ENCODE results near the gene NFE2L3. TPM values are rescaled to one million over a fixed set of nuclear protein-coding genes. Genes with fewer than 3 reads are reported as not detected.
"Not testable (repeated sequence)": the region's sequence is repeated elsewhere in the genome, so short reads cannot be mapped to it uniquely, and the experiment has no call there.

NFE2L3 gene
- total RNA-seq, 1 donor from 2014 or later: 0.57 TPM

GRCh38 chr7:26145238-26145637 lies 6.8 kb upstream of the NFE2L3 start:
- intact Hi-C loops (cut with DNase I): no loop called here

GRCh38 chr7:26147030-26147429 lies 5.0 kb upstream of the NFE2L3 start:
- DNase-seq (ENCODE audit: low spot score): no peak
- intact Hi-C loops (cut with DNase I): no loop called here

More at GRCh38 chr7:26145238-26145637, 6.8 kb upstream of the NFE2L3 start:
- DNase-seq (ENCODE audit: low spot score): no peak

- intact Hi-C loops (cut with DNase I); DNase-seq (ENCODE audit: low spot score): not testable (repeated sequence)
Measured at GRCh38 chr7:26147646-26148306, 4.2 kb upstream of the NFE2L3 start.

GRCh38 chr7:26148307-26148700 lies 3.7 kb upstream of the NFE2L3 start:
- DNase-seq (ENCODE audit: low spot score); intact Hi-C loops (cut with DNase I): not testable (repeated sequence)

DNA sequence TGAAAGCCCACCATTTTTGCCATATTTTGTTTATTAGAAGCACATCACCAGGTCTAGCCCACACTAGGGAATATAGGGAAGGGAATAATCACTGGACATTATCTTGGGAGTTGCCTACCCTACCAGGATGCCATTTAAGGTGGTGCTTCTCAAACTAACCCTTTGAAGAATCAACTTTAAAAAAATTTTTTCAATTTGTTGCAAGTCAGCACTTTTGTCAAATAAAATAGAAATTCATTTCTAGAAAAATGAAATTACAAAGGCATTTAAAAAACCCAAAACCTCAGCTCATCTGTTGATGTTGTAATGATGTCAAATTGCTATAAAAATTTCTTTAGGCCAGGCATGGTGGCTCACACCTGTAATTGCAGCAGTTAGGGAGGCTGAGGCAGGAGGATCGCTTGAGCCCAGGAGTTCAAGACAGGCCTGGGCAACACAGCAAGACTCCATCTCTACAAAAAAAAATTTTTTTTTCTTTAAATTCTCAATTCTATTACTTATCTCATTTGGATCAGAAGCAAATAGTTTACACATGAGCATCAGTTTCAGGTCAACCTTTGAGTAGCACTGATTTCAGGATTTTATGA lies 2.5 kb upstream of the NFE2L3 start:
- intact Hi-C loops (cut with DNase I): no loop called here
- DNase-seq (ENCODE audit: low spot score): no peak

- intact Hi-C loops (cut with DNase I): no loop called here
- DNase-seq (ENCODE audit: low spot score): no peak
Measured at GRCh38 chr7:26151096-26151495, 902 bp upstream of the NFE2L3 start.

- no peak for DNase-seq (ENCODE audit: low spot score)
- intact Hi-C loops (cut with DNase I): no loop called here
Measured at GRCh38 chr7:26151650-26151952, 397 bp upstream of the NFE2L3 start.

GRCh38 chr7:26152782-26153240 lies 813 bp downstream of the NFE2L3 start:
- DNase-seq (ENCODE audit: low spot score); intact Hi-C loops (cut with DNase I): not testable (repeated sequence)

DNA sequence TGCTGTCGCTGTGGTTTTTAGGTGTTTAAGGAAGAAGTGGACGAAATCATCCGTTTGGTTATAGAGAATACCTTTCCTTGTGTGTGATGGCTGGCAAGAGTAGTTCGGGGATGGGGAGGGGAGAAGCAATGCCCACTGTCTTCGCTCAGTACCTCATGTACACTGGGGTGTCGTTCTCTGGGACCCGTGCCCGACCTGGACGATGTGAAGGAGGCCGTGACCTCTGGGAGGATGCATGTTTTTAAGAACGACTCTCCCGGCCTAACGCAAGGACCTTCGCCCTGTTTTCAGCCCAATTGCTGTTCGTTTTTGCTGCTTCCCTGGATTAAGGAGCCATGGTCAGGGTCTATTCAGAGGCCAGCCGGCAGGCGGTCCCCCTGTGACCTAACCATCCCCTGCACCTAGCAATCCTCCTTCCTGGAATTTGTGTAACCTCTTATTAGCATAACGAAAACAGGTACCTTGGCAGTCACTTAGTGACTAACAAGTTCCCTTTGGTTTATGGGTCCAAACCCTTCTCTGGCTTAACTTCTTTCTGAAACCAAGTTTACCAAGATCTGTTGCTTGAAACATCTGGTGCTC lies 1.3 kb downstream of the NFE2L3 start:
- intact Hi-C loops (cut with DNase I): no loop called here
- no peak for DNase-seq (ENCODE audit: low spot score)

DNA sequence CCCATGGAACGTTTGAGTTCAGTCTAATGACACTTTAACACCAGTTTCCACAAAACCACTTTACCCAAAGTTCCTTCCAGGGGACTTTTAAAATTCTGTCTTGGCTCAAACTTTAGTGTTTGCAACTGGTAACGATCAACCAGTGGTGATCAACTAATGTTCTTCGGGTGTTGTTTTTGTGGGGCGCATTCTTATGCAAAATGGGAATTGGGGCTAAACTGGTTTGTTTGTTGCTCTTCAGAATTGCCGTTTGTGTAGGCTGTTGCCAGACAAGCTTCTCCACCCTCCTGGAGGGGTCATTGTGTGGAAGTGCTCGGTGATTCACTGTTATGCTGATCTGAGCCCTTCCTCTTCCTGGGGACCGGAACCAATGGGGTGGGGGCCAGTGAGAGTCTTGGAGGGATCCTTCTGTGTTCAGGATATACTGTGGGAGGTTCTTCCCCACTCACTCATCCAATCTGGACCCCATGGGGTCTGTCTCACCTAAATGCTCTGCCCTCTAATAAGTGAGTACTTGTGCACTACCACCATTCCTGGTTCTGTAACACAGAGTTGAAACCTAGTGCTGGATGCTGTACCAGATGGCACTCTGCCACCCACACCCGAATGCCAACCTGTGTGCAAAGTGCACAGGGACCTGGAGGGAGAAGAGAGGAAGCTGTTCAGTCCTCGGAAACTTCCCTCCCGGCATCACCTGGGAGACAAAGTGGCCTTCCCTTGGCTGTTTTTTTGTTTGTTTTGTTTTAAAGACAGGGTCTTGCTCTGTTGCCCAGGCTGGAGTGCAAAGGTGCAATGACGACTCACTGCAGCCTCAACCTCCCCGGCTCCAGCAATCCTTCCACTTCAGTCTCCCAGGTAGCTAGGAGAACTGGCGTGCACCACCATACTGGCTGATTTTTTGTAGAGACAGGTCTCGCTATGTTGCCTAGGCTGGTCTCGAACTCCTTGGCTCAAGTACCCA lies 2.1 kb downstream of the NFE2L3 start:
- no peak for DNase-seq (ENCODE audit: low spot score)
- intact Hi-C loops (cut with DNase I): no loop called here

DNA sequence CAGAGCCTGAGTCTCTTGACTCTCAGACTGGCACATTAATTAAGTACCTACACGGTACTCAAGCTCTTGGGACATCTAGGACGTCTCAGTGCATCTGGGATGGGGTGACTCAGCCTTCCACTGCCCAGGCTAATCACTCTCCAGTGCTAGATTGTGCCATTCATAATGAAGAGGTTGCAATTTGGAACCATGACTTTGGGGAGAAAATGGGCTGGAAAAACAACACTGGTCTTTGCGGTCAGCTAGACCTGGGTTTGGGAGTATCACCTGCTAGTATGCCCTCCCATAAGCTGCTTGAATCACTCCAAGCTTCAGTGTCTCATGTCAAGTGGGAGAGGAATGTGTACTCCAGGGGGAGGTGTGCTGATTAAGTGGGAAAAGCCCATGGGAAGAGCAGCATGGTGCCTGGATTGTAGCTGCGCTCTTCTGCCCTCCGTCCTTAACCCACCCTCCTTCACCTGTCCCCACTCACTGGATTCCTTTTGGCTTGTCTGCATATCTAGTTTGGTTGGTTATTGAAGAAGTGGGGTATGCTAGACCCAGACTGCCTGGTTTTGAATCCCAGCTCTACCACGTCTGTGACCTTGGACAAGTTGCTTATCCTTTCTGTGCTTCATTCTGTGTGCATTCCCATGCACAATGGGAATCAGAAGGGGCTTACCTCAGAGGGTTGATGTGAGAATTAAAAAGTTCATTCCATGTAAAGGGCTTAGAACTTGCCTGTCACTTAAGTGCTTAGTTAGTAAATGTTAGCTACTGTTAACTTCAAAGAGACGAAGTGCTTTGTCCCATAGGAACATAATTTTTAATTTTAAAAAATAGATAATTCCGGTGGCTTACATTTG lies 3.8 kb downstream of the NFE2L3 start:
- intact Hi-C loops (cut with DNase I): no loop called here
- DNase-seq (ENCODE audit: low spot score): no peak

DNA sequence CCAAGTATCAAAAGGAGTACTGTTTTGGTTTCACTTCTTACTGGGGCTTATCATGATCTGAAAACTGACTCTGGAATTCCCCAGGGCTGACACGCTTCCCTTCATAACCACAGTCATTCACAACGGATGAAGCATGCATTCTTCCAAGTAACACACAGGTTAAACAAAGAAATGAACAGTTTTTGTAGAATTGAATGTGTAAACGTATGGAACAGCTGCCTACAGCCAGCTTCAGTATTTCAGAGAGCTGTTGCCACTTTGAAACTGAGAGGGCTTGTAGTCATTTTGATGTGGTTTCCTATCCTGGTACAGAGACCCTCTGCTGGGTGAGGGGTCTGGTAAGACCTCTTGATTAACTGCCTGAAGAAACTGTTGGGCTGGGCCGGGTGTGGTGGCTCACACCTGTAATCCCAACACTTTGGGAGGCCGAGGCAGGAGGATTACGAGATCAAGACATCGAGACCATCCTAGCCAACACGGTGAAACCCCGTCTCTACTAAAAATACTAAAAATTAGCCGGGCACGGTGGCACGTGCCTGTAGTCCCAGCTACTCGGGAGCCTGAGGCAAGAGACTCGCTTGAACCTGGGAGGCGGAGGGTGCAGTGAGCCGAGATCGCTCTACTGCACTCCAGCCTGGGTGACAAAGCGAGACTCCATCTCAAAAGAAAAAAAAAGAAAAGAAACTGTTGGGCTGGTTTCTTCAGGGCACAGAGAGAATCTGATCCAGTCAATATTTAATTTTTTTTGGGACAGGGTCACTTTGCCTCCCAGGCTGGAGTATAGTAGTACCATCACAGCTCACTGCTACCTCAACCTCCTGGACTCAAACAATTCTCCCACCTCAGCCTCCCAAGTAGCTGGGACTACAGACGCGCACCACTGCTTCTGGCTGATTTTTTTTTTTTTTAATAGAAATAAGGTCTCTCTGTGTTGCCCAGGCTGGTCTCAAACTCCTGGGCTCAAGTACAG lies 4.7 kb downstream of the NFE2L3 start:
- intact Hi-C loops (cut with DNase I): no loop called here

GRCh38 chr7:26157520-26158105 lies 5.6 kb downstream of the NFE2L3 start:
- no peak for DNase-seq (ENCODE audit: low spot score)
- intact Hi-C loops (cut with DNase I): no loop called here

More for the DNA sequence above, 4.7 kb downstream of the NFE2L3 start:
- no peak for DNase-seq (ENCODE audit: low spot score)

GRCh38 chr7:26159243-26159642 lies 7.2 kb downstream of the NFE2L3 start:
- intact Hi-C loops (cut with DNase I): no loop called here

GRCh38 chr7:26160896-26161295 lies 8.9 kb downstream of the NFE2L3 start:
- no peak for DNase-seq (ENCODE audit: low spot score)
- intact Hi-C loops (cut with DNase I): no loop called here

More at GRCh38 chr7:26159243-26159642, 7.2 kb downstream of the NFE2L3 start:
- DNase-seq (ENCODE audit: low spot score): no peak

DNA sequence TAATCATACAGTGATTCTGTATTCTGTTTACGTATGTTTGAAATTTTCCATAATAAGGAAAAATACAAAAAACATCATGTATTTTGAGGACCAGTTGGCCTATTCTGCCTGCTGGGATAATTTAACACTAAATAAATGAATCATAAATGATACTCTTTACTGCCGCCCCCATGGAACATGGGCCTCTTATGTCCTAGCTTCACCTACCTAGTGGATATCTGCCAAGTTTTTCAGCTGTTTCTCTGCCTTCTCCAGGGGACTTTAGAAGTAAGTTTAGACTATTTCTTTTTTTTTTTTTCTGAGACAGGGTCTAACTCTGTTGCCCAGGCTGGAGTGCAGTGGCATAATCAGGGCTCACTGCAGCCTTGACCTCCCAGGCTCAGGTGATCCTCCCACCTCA lies 10.4 kb downstream of the NFE2L3 start:
- intact Hi-C loops (cut with DNase I): no loop called here
- no peak for DNase-seq (ENCODE audit: low spot score)

- DNase-seq (ENCODE audit: low spot score); intact Hi-C loops (cut with DNase I): not testable (repeated sequence)
Measured at GRCh38 chr7:26163804-26164203, 11.8 kb downstream of the NFE2L3 start.

All from cardiac septum (tissue), 1 donor.